ENCODE data around the gene PSMA7.
A peak's percentile ranks its signal among the peaks of the same experiment; 100 is the strongest.

PSMA7 gene

GRCh38 chr20:62143081-62143956 is at the start of gene PSMA7, which contains the start of gene SS18L1:
TSS of gene PSMA7 (minus strand) at chr20:62143394. CDS start at chr20:62143303, 91 bp downstream.
TSS of gene SS18L1 (plus strand) at chr20:62143769. CDS start at chr20:62143821, 52 bp downstream.
- DNase-seq = peak; percentile 92

- DNase-seq = no peak
Observed at GRCh38 chr20:62192635-62193034, 49.4 kb upstream of the PSMA7 start.

- DNase-seq = no peak
Observed at GRCh38 chr20:62191781-62192559, 48.8 kb upstream of the PSMA7 start.

- DNase-seq = no peak
Observed at GRCh38 chr20:62190639-62191411, 47.6 kb upstream of the PSMA7 start.

GRCh38 chr20:62186887-62187866 is 44.0 kb upstream of the PSMA7 start:
- DNase-seq = no peak

GRCh38 chr20:62186096-62186426 is 42.9 kb upstream of the PSMA7 start:
- DNase-seq = no peak

- DNase-seq = no peak
Observed at GRCh38 chr20:62183426-62184142, 40.4 kb upstream of the PSMA7 start.

GRCh38 chr20:62182469-62183425 is 39.6 kb upstream of the PSMA7 start, which contains the start of gene MTG2:
TSS of gene MTG2 (plus strand) at chr20:62183028. CDS start at chr20:62193421, 10,393 bp downstream.
- peak; percentile 95 for DNase-seq

- no peak for DNase-seq
Observed at GRCh38 chr20:62181808-62182207, 38.6 kb upstream of the PSMA7 start.

- DNase-seq = no peak
Observed at GRCh38 chr20:62179162-62179504, 35.9 kb upstream of the PSMA7 start.

- DNase-seq = no peak
Observed at GRCh38 chr20:62178316-62179161, 35.3 kb upstream of the PSMA7 start.

- DNase-seq = no peak
Observed at GRCh38 chr20:62177307-62177706, 34.1 kb upstream of the PSMA7 start.

GRCh38 chr20:62176866-62177265 is 33.7 kb upstream of the PSMA7 start:
- no peak for DNase-seq

GRCh38 chr20:62175711-62176110 is 32.5 kb upstream of the PSMA7 start:
- no peak for DNase-seq

- no peak for DNase-seq
Observed at GRCh38 chr20:62174870-62175624, 31.9 kb upstream of the PSMA7 start.

GRCh38 chr20:62174021-62174804 is 31.0 kb upstream of the PSMA7 start:
- DNase-seq = no peak

GRCh38 chr20:62172666-62173065 is 29.5 kb upstream of the PSMA7 start:
- DNase-seq = no peak
